ENCODE data around the gene RORC.
"Not testable (repeated sequence)": the region's sequence is repeated elsewhere in the genome, so short reads cannot be mapped to it uniquely, and the experiment has no call there.

RORC gene

GRCh38 chr1:151831605-151832004 is at the start of gene RORC:
Gene RORC (minus strand): TSS chr1:151831802. CDS start chr1:151831764, 38 bp downstream.
- H3K27ac ChIP-seq, result peak within 1 kb of the TSS; percentile 99
- TF ChIP-seq, protein P1, sequence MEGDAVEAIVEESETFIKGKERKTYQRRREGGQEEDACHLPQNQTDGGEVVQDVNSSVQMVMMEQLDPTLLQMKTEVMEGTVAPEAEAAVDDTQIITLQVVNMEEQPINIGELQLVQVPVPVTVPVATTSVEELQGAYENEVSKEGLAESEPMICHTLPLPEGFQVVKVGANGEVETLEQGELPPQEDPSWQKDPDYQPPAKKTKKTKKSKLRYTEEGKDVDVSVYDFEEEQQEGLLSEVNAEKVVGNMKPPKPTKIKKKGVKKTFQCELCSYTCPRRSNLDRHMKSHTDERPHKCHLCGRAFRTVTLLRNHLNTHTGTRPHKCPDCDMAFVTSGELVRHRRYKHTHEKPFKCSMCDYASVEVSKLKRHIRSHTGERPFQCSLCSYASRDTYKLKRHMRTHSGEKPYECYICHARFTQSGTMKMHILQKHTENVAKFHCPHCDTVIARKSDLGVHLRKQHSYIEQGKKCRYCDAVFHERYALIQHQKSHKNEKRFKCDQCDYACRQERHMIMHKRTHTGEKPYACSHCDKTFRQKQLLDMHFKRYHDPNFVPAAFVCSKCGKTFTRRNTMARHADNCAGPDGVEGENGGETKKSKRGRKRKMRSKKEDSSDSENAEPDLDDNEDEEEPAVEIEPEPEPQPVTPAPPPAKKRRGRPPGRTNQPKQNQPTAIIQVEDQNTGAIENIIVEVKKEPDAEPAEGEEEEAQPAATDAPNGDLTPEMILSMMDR (conservative IDR thresholded peaks at IDR 0.05), result no peak

DNA sequence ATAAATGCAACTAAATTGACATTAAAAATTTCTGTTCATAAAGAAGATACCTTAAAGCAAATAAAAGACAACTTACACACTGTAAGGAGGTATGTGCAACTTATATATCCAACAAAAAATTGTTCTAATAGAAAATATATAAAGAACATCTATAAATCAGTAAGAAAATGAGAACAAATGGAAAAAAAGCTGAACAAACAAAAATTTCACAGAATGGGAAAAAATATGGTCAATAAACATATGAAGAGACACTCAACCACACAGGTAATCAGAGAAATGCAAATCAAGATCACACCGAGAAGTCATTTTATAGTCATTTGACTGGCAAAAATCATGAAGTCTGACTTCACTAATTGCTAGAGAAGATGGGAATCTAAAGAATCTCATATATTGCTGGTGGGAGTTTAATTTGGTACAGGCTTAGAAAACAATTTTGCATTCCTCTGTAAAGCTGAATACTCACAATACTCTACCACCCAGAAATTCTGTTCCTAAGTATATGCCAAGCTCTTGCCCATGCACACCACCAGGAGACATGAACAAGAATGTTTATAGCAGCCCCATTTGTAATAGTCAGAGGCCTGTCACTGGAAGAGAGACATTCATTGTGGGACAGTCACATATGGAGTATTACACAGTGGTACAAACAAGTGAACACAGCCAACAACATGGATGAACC is 44.0 kb upstream of the RORC start:
- TF ChIP-seq, protein P1 (conservative IDR thresholded peaks at IDR 0.05), result no peak
- H3K27ac ChIP-seq, result no peak overlapping the region

- not testable (repeated sequence) for H3K27ac ChIP-seq
Measured at GRCh38 chr1:151872776-151873175, 41.2 kb upstream of the RORC start.

DNA sequence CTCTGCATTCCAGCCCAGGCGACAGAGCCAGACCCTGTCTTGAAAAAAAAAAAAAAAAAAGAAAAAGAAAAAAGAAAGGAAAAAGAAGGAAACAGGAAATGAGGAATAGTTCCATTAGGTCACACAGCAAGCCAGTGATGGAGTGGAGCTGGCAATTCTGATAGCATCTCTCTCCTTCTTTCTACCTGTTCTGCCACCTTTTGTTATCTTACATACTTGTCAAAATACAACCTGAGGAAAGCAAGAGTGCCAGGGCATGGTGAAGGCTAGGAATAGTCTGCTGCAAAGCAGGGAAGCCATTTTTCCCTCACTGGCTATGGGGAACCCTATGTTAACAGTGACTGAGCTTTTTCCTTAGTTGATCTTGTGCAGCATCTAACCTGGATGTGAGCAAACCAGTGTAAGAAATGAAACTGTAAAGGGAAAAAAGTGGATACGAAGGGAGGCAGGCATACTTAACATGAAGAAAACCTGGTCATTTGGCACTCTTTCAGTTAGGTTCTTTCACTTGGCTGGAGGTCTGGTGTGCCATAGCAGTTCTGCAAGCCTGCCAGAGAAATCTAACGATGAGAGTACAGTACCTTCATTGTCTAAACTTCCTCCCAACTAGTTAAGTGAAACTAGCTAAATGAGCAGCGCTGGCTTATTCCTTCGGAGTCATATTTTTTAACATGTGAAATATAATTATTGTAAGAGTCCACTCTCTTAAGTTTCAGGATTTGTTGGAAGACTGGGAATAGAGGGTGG is 39.9 kb upstream of the RORC start:
- peak overlapping the region; percentile 29 for H3K27ac ChIP-seq
- TF ChIP-seq, protein P1 (conservative IDR thresholded peaks at IDR 0.05), result no peak

- TF ChIP-seq, protein P1 (conservative IDR thresholded peaks at IDR 0.05), result no peak
- no peak overlapping the region for H3K27ac ChIP-seq
Measured at GRCh38 chr1:151868486-151868885, 36.9 kb upstream of the RORC start.

- TF ChIP-seq, protein P1 (conservative IDR thresholded peaks at IDR 0.05), result no peak
- H3K27ac ChIP-seq, result no peak overlapping the region
Measured at GRCh38 chr1:151867765-151868411, 36.3 kb upstream of the RORC start.

- H3K27ac ChIP-seq, result no peak overlapping the region
- TF ChIP-seq, protein P1 (conservative IDR thresholded peaks at IDR 0.05), result no peak
Measured at GRCh38 chr1:151867321-151867720, 35.7 kb upstream of the RORC start.

Measured in VCaP (cell line).